ENCODE results near the gene TSKS. TPM values are rescaled to one million over a fixed set of nuclear protein-coding genes. Genes with fewer than 3 reads are reported as not detected.

TSKS gene
- total and polyA plus RNA-seq, 10 of the 15 experiments (the other 5 are each of a cell fraction or from before 2014, with no cell fraction given), result not detected

- no peak for TF ChIP-seq BRCA1 (IDR thresholded peaks at IDR 0.05; ENCODE audit: low read depth, low read length)
- TF ChIP-seq, protein P1, sequence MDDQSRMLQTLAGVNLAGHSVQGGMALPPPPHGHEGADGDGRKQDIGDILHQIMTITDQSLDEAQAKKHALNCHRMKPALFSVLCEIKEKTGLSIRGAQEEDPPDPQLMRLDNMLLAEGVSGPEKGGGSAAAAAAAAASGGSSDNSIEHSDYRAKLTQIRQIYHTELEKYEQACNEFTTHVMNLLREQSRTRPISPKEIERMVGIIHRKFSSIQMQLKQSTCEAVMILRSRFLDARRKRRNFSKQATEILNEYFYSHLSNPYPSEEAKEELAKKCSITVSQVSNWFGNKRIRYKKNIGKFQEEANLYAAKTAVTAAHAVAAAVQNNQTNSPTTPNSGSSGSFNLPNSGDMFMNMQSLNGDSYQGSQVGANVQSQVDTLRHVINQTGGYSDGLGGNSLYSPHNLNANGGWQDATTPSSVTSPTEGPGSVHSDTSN (IDR thresholded peaks at IDR 0.05; ENCODE audit: insufficient replicate concordance, low read depth, low read length), result no peak
- TF ChIP-seq, protein P2, sequence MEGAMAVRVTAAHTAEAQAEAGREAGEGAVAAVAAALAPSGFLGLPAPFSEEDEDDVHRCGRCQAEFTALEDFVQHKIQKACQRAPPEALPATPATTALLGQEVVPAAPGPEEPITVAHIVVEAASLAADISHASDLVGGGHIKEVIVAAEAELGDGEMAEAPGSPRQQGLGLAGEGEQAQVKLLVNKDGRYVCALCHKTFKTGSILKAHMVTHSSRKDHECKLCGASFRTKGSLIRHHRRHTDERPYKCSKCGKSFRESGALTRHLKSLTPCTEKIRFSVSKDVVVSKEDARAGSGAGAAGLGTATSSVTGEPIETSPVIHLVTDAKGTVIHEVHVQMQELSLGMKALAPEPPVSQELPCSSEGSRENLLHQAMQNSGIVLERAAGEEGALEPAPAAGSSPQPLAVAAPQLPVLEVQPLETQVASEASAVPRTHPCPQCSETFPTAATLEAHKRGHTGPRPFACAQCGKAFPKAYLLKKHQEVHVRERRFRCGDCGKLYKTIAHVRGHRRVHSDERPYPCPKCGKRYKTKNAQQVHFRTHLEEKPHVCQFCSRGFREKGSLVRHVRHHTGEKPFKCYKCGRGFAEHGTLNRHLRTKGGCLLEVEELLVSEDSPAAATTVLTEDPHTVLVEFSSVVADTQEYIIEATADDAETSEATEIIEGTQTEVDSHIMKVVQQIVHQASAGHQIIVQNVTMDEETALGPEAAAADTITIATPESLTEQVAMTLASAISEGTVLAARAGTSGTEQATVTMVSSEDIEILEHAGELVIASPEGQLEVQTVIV (IDR thresholded peaks at IDR 0.05; ENCODE audit: borderline replicate concordance, partially characterized antibody), result no peak
Measured at GRCh38 chr19:49741210-49741844, 21.8 kb downstream of the TSKS start (continued).

GRCh38 chr19:49739933-49740332 lies 23.2 kb downstream of the TSKS start:
- Histone ChIP-seq H2AFZ (ENCODE audit: control insufficient read depth, low read depth, low read length) (no peak overlapping the region), H3K4me1 (ENCODE audit: control insufficient read depth, insufficient read depth, low read length) (no peaks in the 10 kb centered on the region), H3K9me3 (replicated peaks; ENCODE audit: control insufficient read depth, insufficient read depth, low read length) (no peaks in the 10 kb centered on the region), H3K4me2 (ENCODE audit: control insufficient read depth, insufficient read depth) (no peak overlapping the region), H3K79me2 (ENCODE audit: control insufficient read depth, insufficient read depth, low read length) (no peaks in the 10 kb centered on the region), H3K36me3 (ENCODE audit: control insufficient read depth in 2 of 2, insufficient read depth in 2 of 2, low read length in 1 of 2) (no peaks in the 10 kb centered on the region), H4K20me1 (ENCODE audit: control insufficient read depth, insufficient read depth) (no peaks in the 10 kb centered on the region), H3K27me3 (replicated peaks in 1 of 2; ENCODE audit: control insufficient read depth in 2 of 2, insufficient read depth in 2 of 2, low read length in 1 of 2) (no peaks in the 10 kb centered on the region), H3K9ac (ENCODE audit: control insufficient read depth, insufficient read depth, low read length) (no peak overlapping the region), H3K27ac (ENCODE audit: control insufficient read depth, insufficient read depth) (no peak overlapping the region), H3K4me3 (no peak overlapping the region)
- intact Hi-C loops (cut with micrococcal nuclease; ENCODE audit: unreplicated experiment) (no loop called here), in situ Hi-C loops (cut with MboI) (no loop called here)
- DNase-seq (ENCODE audit: low read depth, low spot score), result no peak
- FAIRE-seq, result no peak
- 79% methylated on average over 10 of the region's 10 CpGs for WGBS (ENCODE audit: insufficient coverage, insufficient replicate concordance, low lambda C conversion rate, missing lambda C conversion rate)
- no TSS peak for BruUV-seq (replicated peaks)
- ChIA-PET SMC1A (ENCODE audit: uncharacterized antibody, unreplicated experiment) (no interaction called here), CTCF (no interaction called here), POLR2A (no interaction called here), RAD21 (ENCODE audit: unreplicated experiment) (no interaction called here)
- TF ChIP-seq ZBED1 (IDR thresholded peaks at IDR 0.05; ENCODE audit: borderline replicate concordance), result no peak
- no peak for TF ChIP-seq NR2F1 (conservative IDR thresholded peaks at IDR 0.05)
- no peak for ATAC-seq
